Progenitor cell of endocrine pancreas (in vitro differentiated cells): ENCODE measurements around the gene CALML6. TPM values are rescaled to one million over a fixed set of nuclear protein-coding genes. Genes with fewer than 3 reads are reported as not detected.

Source experiments
- DNase-seq: peaks from one replicate; pipeline ENCODE4 v3.0.0; 2021; ENCODE audit warnings: low spot score; ENCODE audit not compliant: unreplicated experiment
- H3K27ac Mint-ChIP-seq: 2 replicates; pipeline ENCODE4 v1.8.0; 2021; ENCODE audit warnings: mild to moderate bottlenecking, moderate library complexity, mixed read lengths
- H3K27me3 Mint-ChIP-seq: 2 replicates; pipeline ENCODE4 v1.8.0; 2021; ENCODE audit warnings: mixed read lengths
- H3K36me3 Mint-ChIP-seq: 2 replicates; pipeline ENCODE4 v1.8.0; 2022; ENCODE audit warnings: mixed read lengths; ENCODE audit not compliant: insufficient read depth
- H3K4me1 Mint-ChIP-seq: 2 replicates; pipeline ENCODE4 v1.8.0; 2021; ENCODE audit warnings: low read depth, mixed read lengths
- H3K4me3 Mint-ChIP-seq: 2 replicates; pipeline ENCODE4 v1.8.0; 2021; ENCODE audit warnings: low read depth, mild to moderate bottlenecking, moderate library complexity, mixed read lengths
- H3K9me3 Mint-ChIP-seq: 2 replicates; pipeline ENCODE4 v1.8.0; 2021; ENCODE audit warnings: low read depth, mixed read lengths
- CTCF ChIP-seq: fragments of 200-600 bp; sonication (generic); IDR thresholded peaks from one replicate; pipeline ENCODE4 v1.5.0; 2021; ENCODE audit warnings: antibody characterized with exemption, mild to moderate bottlenecking; ENCODE audit not compliant: unreplicated experiment
- total RNA-seq: library from RNA; stranded (reverse); gene quantifications from 2 replicates; pipeline ENCODE4 v1.2.1, GENCODE V29; 2021

Gene CALML6
- total RNA-seq, 1 donor from 2014 or later: 1.1 TPM

DNA sequence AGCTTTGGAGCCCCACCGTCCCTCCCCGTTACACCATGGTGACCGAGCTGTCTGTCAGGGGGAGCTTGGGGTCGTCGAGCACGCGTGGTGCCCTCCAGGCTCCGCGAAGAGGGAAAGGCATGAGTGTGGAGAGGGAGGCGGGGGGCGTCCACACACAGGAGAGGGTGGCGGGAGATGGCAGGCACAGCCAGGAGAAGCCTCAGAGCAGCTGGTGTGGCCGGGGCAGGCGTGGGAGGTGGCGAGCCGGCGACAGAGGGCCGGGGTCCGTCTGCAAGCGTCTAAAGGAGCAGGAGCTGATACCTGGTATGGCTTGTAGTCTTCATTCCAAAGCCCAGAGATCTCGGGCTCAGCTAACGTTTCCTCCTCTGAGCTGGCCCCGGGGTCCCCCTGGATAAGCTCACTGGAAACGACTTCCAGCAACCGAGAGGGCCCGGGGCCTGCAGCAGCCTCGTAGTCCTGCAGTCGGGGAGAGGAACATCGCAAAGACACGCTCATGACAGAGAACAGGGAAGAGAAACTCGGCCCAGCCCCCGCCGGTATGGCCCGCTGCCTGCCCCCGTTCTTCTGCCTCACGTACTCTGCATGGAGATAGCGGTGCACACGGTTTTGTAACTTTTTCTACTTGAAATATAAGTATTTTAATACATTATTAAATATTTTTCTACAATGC is 51.1 kb downstream of the CALML6 start:
- TF ChIP-seq CTCF: no peak
- Mint-ChIP-seq H3K9me3 (no peaks in the 10 kb centered on the region), H3K36me3 (no peaks in the 10 kb centered on the region), H3K4me1 (peaks cover 1% of the 10 kb centered on the region), H3K4me3 (no peak overlapping the region), H3K27me3 (peaks cover 18% of the 10 kb centered on the region), H3K27ac (no peak overlapping the region)
- DNase-seq: no peak

Other genes with a start within 250 kb of the CALML6 start
- gene SLC35E2B, start 222.5 kb upstream of the CALML6 start, total RNA-seq: 118 and 123 TPM in 2 replicates
- 56.1 and 59.4 TPM in 2 replicates for gene CDK11A, start 190.9 kb upstream of the CALML6 start, total RNA-seq
- 86.6 and 87.8 TPM in 2 replicates for gene NADK, start 136.8 kb upstream of the CALML6 start, total RNA-seq
- gene GNB1, start 24.2 kb upstream of the CALML6 start, total RNA-seq: 327 TPM in 2 replicates
- gene TMEM52, start 4.0 kb downstream of the CALML6 start, total RNA-seq: 1.8 and 1.9 TPM in 2 replicates
- 0.36 and 0.93 TPM in 2 replicates for gene CFAP74, start 88.5 kb downstream of the CALML6 start, total RNA-seq
- not detected in 2 replicates for gene GABRD, start 104.1 kb downstream of the CALML6 start, total RNA-seq
- 71.5 and 78.0 TPM in 2 replicates for gene PRKCZ, start 135.2 kb downstream of the CALML6 start, total RNA-seq